HepG2 (cell line): Measurements from ENCODE around the gene PIGL.

Experiments
- CTCF ChIP-seq: sonication (generic); formaldehyde crosslinking; IDR thresholded peaks from 2 replicates; pipeline ENCODE4 v1.5.0; 2020; ENCODE audit warnings: mild to moderate bottlenecking, missing genetic modification reagents, moderate library complexity
- FOSL1 ChIP-seq: sonication (generic); formaldehyde crosslinking; IDR thresholded peaks from 2 replicates; pipeline ENCODE4 v1.9.0; 2021; ENCODE audit warnings: missing genetic modification reagents, borderline replicate concordance
- GATAD2A ChIP-seq: IDR thresholded peaks from 2 replicates; pipeline ENCODE4 v1.6.1; 2016
- MYNN ChIP-seq: sonication (generic); formaldehyde crosslinking; IDR thresholded peaks from 2 replicates; pipeline ENCODE4 v1.4.0; 2020; ENCODE audit warnings: mild to moderate bottlenecking, low read depth, missing genetic modification reagents
- PAX8 ChIP-seq: sonication (generic); formaldehyde crosslinking; IDR thresholded peaks from 2 replicates; pipeline ENCODE4 v1.8.0; 2022; ENCODE audit warnings: mild to moderate bottlenecking, missing genetic modification reagents, borderline replicate concordance
- SP1 ChIP-seq, 2 experiments: fragments of 450-650 bp in 1 of 2; sonication (generic) in 1 of 2; formaldehyde crosslinking in 1 of 2; IDR thresholded peaks; 2 replicates each; pipeline versions ENCODE4 v1.4.0 to v1.6.1; 2016 to 2020; ENCODE audit warnings: missing genetic modification reagents in 1 of 2
- ZNF232 ChIP-seq: sonication (generic); formaldehyde crosslinking; IDR thresholded peaks from 2 replicates; pipeline ENCODE4 v1.4.0; 2020; ENCODE audit warnings: missing genetic modification reagents, borderline replicate concordance
- ZNF547 ChIP-seq: sonication (generic); formaldehyde crosslinking; IDR thresholded peaks from 2 replicates; pipeline ENCODE4 v1.5.1; 2020; ENCODE audit warnings: mild to moderate bottlenecking, missing genetic modification reagents
- ZSCAN12 ChIP-seq: sonication (generic); formaldehyde crosslinking; IDR thresholded peaks from 2 replicates; pipeline ENCODE4 v1.9.0; 2021; ENCODE audit warnings: mild to moderate bottlenecking, missing genetic modification reagents
- ZSCAN31 ChIP-seq: sonication (generic); formaldehyde crosslinking; IDR thresholded peaks from 2 replicates; pipeline ENCODE4 v1.5.0; 2020; ENCODE audit warnings: low read depth, mild to moderate bottlenecking, missing genetic modification reagents

- no peak for TF ChIP-seq SP1 (IDR thresholded peaks at IDR 0.05)
- no peak for TF ChIP-seq SP1 (CRISPR knock-in tag; IDR thresholded peaks at IDR 0.05)
- TF ChIP-seq ZSCAN31 (CRISPR knock-in tag) = no peak
- no peak for TF ChIP-seq ZNF547 (CRISPR knock-in tag)
- no peak for TF ChIP-seq ZSCAN12
- TF ChIP-seq CTCF = peak; percentile 99
- TF ChIP-seq ZNF232 = 0 out of 2 replicates have a peak, but pooled peaks have one; percentile 37
- TF ChIP-seq PAX8 = no peak
- TF ChIP-seq MYNN (CRISPR knock-in tag) = no peak
- TF ChIP-seq GATAD2A = no peak
- TF ChIP-seq FOSL1 (CRISPR knock-in tag) = no peak
Measured at GRCh38 chr17:16285646-16286008, 68.6 kb downstream of the PIGL start.
